NCI-H2227 (cell line): Measurements from ENCODE around the gene SLC22A23.

Experiments used
- DNase-seq: peaks from one replicate; lab custom pipeline; 2025; ENCODE audit not compliant: unreplicated experiment; lab: John Stamatoyannopoulos, UW

SLC22A23 gene

DNA sequence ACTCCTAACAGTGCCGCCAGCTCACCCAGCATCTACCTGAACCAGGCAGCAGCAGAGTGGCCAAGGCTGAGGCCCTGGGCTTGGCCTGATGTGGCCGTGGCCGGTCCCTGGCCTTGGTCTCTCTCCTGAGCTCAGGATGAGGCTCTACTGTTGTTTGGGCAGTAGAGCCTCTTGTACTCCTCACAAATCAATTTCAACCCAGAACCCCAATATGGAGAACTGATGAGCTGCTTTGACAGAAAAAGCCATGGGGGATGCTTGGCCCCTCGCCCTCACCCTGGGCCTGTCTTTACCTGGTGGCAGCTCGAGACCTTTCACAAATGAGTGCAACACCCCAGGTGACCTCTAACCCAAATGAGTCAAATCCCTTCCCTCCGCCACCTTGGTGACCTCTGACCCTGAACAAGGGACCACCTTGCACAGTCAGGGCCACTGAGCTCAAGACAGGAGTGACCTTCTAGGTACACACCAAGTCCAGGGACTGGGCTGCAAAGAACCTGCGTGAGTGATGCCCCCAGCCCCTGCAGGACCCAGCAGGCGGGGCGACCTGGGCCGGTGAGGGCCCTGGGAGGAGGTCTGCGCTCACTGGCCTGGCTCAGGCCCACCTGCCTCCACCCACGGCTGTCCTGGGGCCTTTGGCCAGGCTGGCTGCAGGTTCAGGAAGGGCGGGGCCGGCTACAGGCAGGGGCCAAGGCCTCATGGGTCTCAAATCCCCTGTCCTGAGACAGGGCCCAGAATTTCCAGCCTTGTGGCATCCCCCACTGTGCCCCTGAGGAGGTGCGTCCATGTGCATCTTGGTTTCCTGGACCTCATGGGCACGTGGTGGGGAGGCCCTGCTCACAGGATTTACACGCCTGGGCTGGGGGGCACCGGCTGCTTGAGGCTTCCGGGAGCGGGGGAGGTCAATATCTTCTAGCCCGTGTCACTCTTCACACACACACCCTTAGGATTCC is 167.9 kb downstream of the SLC22A23 start:
- DNase-seq: no peak

DNA sequence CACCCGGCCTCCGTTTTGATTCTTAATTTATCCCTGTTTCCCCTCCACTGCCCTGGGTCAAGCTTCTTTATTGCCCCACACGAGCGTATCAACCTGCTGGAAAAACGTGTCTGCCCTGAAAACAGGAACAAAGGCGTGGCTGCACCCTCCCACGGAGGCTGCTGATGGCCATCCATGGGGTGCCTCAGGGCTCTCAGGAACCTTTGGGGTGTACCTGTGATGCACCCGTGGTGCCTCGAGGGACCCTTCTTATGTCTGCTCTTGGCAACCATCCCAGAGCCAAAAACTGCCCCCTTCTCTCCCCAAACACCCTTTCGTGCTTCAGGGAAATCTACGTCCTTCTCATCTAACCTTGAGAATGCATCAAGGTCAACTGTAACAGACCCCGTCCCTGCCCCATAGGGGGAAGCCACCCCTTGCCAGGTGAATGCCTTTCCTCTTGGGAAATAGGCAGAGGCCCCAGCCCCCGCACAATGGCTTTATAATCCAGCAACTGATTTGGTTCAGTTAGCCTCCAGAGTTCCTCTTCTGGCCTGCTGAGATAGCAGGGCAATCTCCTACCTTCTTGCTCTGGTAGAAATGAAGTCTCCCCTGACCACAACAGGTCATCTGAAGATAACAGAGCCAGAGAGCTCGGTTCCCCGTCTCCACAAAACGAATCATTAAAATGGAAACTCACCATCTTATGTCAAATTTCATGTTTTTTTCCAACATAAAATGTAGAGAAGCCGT is 168.7 kb downstream of the SLC22A23 start:
- no peak for DNase-seq

DNA sequence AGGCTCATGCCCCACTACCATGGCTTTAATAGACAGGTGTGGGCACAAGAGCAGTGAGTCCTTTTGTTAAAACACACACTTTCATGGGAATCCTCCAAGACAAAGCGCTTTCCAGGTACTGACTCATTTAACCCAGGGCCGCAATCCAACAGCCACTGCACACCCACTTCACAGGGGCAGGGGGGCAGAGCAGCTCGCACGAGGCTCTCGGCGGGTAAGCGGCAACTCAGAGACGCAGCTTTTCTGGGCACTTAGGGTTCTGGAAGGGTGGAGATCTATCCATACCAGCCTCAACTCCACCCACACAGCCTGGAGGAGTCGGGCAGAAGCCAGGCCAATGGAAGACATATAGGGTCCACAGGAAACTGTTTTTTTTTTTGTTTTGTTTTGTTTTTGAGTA is 169.5 kb downstream of the SLC22A23 start:
- no peak for DNase-seq

DNA sequence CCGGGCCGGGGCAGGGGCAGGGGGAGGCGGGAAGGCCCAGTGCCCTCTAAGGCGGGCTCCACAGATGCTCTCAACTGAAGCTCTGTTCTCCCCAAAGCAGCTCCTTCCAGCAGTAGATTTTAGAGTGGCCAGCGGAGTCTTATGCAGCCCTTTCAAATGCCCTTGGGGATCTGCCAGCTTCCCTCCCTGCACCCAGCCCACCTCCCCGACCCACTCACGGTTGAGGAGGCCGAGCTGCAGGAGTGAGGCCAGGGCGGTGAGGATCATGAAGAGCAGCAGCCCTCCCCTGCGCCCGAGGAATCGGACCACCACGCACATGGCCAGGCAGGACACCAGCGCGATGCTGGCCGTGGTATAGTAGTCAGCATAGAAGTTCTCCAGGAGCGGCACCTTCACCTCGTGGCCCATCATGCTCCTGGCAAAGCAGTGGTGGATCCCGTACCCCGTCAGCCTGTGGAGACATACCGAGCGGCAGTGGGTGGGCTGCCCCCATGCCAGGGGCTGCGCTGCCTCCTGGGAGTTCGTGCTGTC is 170.1 kb downstream of the SLC22A23 start:
- no peak for DNase-seq

DNA sequence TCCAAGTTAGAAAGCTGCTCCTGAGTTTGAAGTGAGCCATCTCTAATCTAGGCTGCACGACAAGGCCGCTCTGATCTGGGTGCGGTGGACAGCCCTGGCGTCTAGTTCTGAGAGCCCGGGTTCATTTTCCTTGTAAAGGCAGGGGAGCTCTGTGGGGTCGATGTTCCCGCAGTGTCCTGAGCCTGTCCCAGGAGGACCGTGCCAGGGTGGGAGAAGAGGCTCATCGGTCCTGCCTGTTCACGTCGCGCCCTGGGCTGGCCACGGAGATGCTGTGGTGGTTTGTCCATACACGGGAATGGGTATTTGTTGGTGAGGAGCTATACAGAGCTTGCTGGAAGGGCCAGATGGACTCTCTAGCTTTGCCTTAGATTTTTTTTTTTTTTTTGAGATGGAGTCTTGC is 171.1 kb downstream of the SLC22A23 start:
- no peak for DNase-seq

DNA sequence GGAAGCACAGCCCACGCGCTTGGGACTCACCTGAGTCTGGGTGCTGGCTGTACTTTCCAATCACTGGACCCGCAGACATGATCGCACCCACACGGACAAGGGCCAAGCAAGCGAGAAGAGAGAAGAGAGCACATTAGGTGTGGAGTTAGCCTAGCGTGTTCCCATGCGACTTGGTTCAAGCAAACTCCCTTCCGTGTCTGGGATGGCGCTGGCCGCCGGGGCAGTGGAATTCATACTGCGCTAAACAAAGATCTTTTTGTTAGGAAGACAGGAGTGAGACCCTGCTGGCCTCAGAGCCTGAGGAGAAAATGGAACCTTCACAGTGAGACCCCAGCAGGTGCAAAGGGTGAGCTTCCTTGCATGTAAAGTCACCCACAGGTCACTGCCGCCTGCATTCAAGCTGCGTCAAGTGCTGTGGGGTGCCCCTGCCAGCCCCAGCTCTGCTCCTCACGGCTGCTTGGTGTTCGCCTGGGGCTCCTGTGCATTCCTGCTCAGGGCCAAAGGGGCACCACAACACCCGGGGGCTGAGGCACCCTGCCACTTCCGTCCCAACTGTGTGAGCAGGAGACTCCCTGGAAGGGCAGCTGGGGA is 171.7 kb downstream of the SLC22A23 start:
- DNase-seq: no peak

DNA sequence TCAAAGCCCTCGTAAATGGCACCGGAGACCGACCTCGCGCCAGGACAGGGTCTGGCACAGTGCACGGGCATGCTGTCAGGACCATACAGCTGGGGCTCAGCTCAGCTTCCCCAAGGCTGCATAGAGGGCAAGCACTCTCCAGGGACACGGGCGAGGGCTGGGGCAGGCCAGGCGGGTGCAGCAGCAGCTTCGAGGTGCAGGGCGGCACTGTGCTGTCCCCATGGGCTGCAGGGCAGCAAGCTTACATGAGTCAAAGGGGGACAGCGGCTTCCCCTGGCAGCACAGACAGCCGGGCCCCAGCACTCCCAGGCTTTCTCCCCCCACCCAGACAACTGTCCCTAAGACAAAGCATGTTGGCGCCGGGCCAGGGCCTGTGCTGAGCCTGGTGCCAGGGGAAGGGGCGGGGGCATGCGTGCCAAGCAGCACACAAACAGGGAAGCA is 172.4 kb downstream of the SLC22A23 start:
- no peak for DNase-seq

DNA sequence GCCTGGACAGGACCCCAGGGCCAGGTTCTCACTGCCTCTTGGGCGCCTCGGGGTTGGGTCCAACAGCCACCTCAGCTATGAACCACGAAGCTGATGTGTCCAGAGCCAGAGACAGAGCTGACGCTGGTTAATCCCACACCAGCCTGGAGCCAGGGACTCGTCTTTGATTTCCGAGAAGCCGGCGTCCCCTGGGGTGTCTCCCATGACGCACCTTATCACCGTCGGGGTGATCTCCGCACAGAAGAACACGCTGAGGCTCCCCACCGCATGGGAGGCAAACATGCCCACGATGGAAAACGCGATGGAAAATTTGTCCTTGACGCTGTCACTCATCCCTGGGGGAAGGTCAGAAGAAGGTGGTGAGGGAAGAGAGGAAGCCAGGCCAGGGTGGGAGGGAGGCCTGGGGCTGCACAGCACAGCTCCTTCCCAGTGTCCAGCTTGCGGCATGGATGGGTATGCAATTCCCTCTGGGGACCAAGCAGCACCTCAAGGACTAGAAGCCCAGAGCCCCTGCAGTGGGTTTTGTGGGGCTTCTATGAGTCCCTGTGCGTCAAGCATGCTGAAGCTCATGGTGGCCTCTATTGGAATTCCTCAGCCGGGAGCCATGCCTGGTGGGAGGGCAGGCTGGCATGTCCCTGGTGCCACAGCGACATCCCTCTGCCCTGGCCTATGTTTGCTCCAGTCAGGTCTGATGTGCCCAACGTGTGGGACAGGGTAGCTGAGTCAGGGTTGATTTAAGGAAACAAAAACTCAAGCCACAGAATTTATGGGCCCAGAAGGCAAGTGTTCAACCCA is 173.0 kb downstream of the SLC22A23 start:
- DNase-seq: no peak

DNA sequence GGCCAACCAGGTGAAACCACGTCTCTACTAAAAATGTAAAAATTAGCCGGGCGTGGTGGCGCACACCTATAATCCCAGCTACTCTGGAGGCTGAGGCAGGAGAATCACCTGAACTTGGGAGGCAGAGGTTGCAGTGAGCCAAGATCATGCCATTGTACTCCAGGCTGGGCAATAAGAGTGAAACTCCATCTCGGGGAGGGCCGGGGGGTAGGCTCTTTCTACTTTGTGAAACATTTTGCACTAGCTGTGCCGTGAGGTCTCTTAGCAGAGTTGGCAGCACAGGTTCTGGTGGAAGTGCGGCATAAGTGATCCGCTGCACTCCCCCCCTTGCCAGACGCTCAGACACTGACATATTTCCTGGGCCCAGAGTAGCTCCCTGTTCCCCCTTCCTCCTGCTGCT is 173.6 kb downstream of the SLC22A23 start:
- no peak for DNase-seq

DNA sequence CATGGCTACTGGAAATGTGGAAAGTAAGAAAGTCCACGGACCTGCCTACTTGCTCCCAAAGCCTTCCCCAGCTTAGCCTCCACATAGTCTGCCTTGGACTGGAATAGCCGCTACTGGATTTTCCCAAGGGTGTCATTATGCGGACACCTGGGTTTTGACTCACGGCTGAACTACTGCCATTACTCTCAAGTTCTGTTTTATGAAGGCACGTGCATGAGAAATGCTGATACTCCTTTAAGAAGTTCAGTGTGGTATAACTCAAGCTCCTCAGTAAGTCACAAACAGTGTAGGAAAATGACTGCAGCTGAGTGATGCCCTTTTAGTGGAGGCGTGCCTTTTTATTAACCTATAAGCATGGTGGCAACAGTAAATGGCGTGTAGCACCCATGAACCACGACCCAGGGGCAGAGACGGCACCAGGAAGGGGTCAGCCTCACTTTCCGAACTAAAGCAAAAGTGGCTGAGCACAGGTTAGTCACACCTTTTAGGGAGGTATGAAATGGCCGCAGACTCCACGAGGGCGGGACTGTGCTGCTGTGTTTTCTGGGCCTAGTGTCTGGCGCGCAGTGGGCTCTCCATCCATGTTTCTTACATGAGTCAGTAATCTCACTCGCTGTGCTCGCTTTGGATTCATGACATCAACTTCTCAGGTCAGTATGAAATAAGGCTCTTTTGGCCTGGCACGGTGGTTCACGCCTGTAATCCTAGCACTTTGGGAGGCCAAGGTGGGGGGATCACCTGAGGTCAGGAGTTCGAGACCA is 174.2 kb downstream of the SLC22A23 start:
- no peak for DNase-seq

DNA sequence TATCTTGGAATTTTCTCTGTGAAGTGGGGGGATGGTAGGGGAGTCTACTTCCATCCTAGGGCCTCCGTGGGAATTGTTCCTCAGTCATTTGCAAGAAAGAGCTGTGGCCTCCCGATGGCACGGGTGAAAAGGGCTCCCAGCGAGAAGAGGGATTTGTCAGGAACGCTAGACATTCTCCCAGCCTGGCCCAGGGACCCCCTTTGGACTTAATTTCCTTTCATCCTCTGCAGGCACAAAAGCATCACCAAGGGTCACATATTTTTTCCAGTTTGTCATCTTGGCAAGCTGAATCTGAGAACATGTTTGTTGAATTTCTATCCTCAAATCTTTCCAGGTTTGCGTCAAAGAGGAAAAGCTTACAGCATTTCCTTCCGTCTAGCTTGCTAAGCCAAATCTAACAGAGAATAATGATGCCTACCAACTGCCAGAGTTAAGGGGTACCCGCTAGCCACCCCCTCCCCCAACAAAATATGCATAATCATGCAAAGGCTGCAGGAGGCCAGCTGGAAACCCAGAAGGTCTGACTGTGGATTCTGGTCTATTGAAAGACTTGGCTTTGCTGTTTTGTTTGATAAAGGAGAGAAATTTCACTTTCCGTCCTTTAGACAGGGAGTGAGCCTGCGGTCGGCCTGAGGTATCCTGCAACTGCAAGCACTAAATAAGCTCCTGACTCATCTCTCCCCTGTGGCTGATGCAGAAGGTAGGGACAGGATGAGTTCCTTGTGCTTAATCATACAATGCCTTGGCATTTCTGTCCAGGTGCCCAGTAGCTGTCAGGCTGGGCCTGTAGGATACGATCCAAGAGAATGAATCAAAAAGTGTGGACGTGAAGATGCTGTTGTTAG is 175.0 kb downstream of the SLC22A23 start:
- no peak for DNase-seq

DNA sequence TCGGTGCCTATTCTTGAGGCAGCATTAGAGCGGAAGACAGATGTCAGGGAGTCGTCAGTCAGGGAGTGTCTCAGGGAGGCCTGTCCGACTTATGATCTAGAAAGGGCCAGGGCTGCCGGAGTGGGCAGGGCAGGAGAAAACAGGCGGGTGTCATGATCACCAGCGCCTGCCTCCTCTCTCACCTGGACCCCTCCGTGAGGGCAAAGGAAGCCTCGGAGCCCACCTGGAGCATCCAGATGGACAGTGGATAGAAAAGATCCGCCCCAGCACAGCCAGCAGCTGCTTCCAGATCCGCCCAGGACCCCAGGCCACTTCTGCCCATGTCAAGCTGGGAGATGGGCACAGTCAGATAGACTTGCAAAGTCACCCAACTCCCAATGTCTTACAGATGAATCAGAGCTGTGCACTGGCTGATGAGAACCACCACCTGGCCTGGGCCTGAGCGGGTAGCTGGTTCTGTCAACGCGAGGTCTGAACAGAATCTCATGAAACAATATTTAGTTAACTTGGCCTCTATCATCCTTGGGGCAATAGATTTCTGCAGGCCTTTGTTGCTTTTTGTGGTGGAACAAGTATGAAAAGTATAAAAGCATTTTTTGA is 175.9 kb downstream of the SLC22A23 start:
- no peak for DNase-seq

DNA sequence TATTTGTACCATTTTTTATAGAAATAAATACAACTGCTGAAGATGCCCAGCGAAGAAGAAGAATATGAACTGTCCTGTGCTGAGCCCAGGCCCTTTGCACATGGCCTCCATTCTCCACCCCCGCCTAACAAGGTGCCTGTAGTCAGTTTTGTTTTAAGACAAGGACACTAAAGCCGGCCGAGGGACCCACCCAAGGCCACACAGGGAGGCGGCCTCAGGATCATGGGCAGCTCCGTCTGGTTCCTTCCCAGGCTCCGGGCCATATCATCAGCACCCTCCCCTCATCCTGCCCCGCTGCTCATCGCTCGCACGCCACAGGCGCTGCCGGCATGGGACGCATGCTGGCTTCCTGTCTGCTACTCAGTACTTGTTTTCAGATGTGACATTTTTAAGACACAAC is 176.8 kb downstream of the SLC22A23 start:
- DNase-seq: no peak

DNA sequence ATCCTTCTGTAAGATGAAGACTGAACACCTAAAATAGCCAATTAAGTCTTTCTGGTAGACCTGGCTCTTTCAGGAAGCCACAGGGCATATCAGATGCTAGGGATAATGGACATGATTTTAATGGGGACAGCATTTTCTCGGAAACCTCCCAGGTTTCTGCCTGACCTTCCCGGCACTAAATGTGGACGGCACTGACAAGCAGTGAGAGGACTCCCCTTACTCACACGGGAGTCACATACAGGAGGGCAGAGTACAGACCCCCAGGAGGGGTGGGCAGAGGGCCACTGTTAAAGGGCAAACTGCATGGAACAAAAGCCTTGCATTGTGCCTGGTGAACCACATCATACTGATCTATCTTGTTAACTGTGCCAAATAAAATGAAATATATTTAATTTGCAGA is 178.2 kb downstream of the SLC22A23 start:
- DNase-seq: no peak

DNA sequence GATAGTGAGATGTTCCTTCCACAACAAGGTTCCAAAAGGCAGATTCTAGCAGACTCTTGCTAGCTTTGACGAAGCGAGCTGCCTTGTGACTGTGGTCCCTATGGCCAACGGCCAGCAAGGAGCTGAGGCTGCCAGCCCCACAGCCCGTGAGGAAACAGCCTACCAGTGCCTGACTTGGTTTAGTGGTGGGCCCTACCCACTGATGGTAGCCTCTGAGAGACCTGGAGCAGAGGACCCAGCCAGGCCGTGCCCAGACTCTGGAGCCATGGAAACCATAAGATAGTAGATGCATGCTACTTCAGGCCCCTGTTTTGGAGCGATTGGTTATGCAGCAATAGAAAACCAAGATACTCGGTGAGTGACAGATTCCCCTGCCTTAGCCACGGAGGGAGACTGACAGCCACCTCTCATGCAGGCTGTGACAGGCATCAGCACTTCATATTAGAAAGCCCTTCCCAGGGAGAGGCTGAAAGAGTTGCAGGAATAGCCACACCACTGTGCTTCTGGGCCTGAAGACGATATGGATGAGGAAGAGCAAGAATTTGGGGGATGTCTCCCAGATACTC is 178.9 kb downstream of the SLC22A23 start:
- no peak for DNase-seq

DNA sequence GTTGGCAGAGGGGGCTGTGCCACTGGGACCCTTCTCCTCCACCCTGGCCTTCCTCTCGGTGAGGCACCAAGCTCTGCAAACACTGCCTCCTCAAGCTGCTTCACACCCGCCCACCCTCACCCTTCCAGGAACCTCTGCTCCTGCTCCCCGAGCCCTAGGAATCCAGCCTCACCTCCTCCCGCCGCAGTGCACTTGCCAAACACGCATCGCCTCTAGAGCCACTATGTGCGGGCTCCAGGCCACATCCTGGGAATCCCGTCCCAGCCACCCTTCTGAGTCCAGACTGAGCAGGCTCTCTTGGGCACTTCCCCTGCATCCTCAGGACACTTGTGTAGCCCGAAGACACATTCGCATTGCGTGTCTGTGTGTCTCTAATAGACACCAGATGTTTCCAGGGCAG is 179.6 kb downstream of the SLC22A23 start:
- no peak for DNase-seq

DNA sequence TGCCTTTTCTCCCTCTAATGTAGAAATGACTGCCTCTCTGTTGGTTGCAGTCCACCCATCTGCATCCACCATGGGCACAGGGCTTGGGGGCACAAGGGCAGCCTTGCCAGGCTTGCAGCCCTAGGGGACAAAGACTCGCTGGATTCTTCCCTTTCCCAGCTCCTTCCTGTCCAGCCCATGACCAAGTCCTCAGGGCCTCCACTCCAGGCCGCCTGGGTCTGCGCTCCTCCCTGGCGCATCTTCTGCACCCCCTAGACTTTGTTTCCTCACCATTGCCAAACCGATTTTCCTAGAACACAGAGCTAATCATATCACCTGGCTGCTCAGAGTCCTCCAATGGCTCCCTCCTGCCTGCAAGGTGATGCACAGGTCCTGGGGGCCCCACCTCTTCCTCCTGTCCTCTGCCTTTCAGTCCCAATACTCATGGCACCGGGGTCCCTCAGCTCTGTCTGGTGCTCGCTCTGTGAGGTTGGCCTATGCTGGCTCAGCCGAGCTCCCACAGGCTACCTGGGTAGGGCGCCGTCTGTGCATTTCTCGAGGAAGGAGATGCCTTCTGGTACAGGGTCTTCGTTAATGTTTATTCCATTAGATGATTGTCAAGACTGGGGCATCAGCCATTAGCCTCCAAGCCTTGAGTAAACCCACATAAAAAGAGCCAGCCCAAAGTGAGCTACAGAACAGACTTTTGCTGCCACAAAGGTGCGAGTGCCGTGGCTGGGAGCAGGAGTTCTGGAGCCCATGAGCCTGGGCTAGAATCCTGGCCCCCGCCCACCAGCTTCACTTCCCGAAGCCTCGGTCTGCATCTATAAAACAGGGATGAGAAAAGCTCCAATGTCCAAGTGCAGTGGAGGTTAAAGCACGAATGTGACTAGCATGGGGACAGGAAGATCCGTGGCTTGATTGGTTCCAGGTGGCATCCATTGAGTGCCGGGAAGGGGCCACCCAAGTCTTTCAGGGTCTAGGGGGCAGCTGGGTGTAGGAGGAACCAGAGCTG is 180.4 kb downstream of the SLC22A23 start:
- DNase-seq: no peak
